B cell (primary cell): ENCODE results near the gene SUSD5. TPM values are rescaled to one million over a fixed set of nuclear protein-coding genes. Genes with fewer than 3 reads are reported as not detected.

Experiments used
- ATAC-seq: fragments of 200-7000 bp; cut with Tn5 transposase; one replicate; pipeline ENCODE4 v1.10.0; 2021; ENCODE audit warnings: low read depth, mild to moderate bottlenecking, moderate number of reproducible peaks, moderate library complexity
- CTCF ChIA-PET: fragments of 350-600 bp; sonication (Branson Sonifier 250); formaldehyde crosslinking; loops from one replicate; lab custom pipeline; 2021; ENCODE audit warnings: antibody characterized with exemption, inconsistent platforms; lab: Charles Lee
- POLR2A ChIA-PET: fragments of 350-600 bp; sonication (Branson Sonifier 250); formaldehyde crosslinking; loops from one replicate; lab custom pipeline; 2021; ENCODE audit warnings: antibody characterized with exemption; lab: Charles Lee
- DNase-seq: peaks from one replicate; pipeline ENCODE4 v3.0.0; 2013
- H2AFZ ChIP-seq: 2 replicates; pipeline ENCODE4 v1.6.1; 2012; ENCODE audit warnings: mild to moderate bottlenecking, low read depth, low read length; ENCODE audit not compliant: insufficient read depth, poor library complexity, severe bottlenecking
- H3K27ac ChIP-seq, 2 donors: 1 replicate in 1 of 2; 2 replicates in 1 of 2; pipeline ENCODE4 v1.5.1; 2012 to 2013; ENCODE audit warnings: low read length in 2 of 2, mild to moderate bottlenecking in 2 of 2, moderate library complexity in 1 of 2
- H3K27me3 ChIP-seq, 4 experiments: fragments of 200-600 bp in 1 of 4; sonication (generic) in 1 of 4; replicated peaks in 1 of 4; 1 replicate in 2 of 4; 2 replicates in 2 of 4; pipeline versions ENCODE4 v1.6.1 to v1.7.0; 2013 to 2016; ENCODE audit warnings: low read length in 3 of 4, mild to moderate bottlenecking in 2 of 4, mixed read lengths in 1 of 4, moderate library complexity in 1 of 4; ENCODE audit not compliant: insufficient read depth in 4 of 4, control insufficient read depth in 3 of 4; ENCODE audit errors: control extremely low read depth in 1 of 4
- H3K36me3 ChIP-seq, 2 experiments: replicated peaks in 1 of 2; 1 replicate in 1 of 2; 2 replicates in 1 of 2; pipeline versions ENCODE4 v1.6.1 to v1.7.1; 2013; ENCODE audit warnings: low read length in 1 of 2; ENCODE audit not compliant: insufficient read depth in 2 of 2, control insufficient read depth in 1 of 2; ENCODE audit errors: control extremely low read depth in 1 of 2, extremely low read depth in 1 of 2
- H3K4me1 ChIP-seq, 2 donors: fragments of 200-600 bp in 1 of 2; sonication (generic) in 1 of 2; 1 replicate in 1 of 2; 2 replicates in 1 of 2; pipeline versions ENCODE4 v1.5.1 to v1.6.1; 2013 to 2017; ENCODE audit warnings: low read length in 2 of 2; ENCODE audit not compliant: control insufficient read depth in 2 of 2, insufficient read depth in 2 of 2
- H3K4me2 ChIP-seq: replicated peaks from 2 replicates; pipeline ENCODE3; 2012; ENCODE audit warnings: mild to moderate bottlenecking, low read depth, low read length; ENCODE audit not compliant: poor library complexity, severe bottlenecking
- H3K4me3 ChIP-seq, 5 experiments: fragments of 200-600 bp in 1 of 5; sonication (generic) in 1 of 5; 1 replicate in 3 of 5; 2 replicates in 2 of 5; pipeline versions ENCODE4 v1.5.1 to v1.7.0; 2011 to 2016; ENCODE audit warnings: low read length in 4 of 5, mild to moderate bottlenecking in 4 of 5, low read depth in 2 of 5, control low read depth in 1 of 5, moderate library complexity in 1 of 5; ENCODE audit not compliant: insufficient read depth in 1 of 5; ENCODE audit errors: control extremely low read depth in 1 of 5, extremely low read depth in 1 of 5
- H3K79me2 ChIP-seq: fragments of 200-600 bp; sonication (generic); one replicate; pipeline ENCODE4 v1.6.0; 2016; ENCODE audit warnings: low read length; ENCODE audit not compliant: control insufficient read depth, insufficient read depth
- H3K9ac ChIP-seq: fragments of 200-600 bp; sonication (generic); 2 replicates; pipeline ENCODE4 v1.6.1; 2017; ENCODE audit warnings: mild to moderate bottlenecking, low read length, moderate library complexity
- H3K9me3 ChIP-seq, 3 donors: one replicate each; pipeline versions ENCODE4 v1.6.1 to v1.7.1; 2013; ENCODE audit warnings: low read length in 2 of 3; ENCODE audit not compliant: control insufficient read depth in 2 of 3, insufficient read depth in 1 of 3; ENCODE audit errors: control extremely low read depth in 1 of 3
- H4K20me1 ChIP-seq: 2 replicates; pipeline ENCODE4 v1.6.0; 2012; ENCODE audit warnings: mild to moderate bottlenecking, low read length; ENCODE audit not compliant: insufficient read depth, control insufficient read depth, poor library complexity, severe bottlenecking
- H3K27ac Mint-ChIP-seq: one replicate; pipeline ENCODE4 v1.8.0; 2021; ENCODE audit warnings: mixed read lengths
- H3K27me3 Mint-ChIP-seq: one replicate; pipeline ENCODE4 v1.8.0; 2021; ENCODE audit warnings: mixed read lengths
- H3K4me1 Mint-ChIP-seq: one replicate; pipeline ENCODE4 v1.8.0; 2021; ENCODE audit warnings: mixed read lengths
- H3K4me3 Mint-ChIP-seq: one replicate; pipeline ENCODE4 v1.8.0; 2021; ENCODE audit warnings: mixed read lengths
- H3K9me3 Mint-ChIP-seq: one replicate; pipeline ENCODE4 v1.8.0; 2022; ENCODE audit warnings: mixed read lengths; ENCODE audit not compliant: insufficient read depth
- EZH2 ChIP-seq: IDR thresholded peaks from 2 replicates; pipeline ENCODE4 v1.6.1; 2012; ENCODE audit warnings: borderline replicate concordance, low read depth, mild to moderate bottlenecking, moderate library complexity, low read length; ENCODE audit not compliant: insufficient read depth, poor library complexity, severe bottlenecking
- WGBS: methylation state at CpG from one replicate; pipeline ENCODE4 v1.1.5; 2013; ENCODE audit warnings: missing lambda C conversion rate; ENCODE audit not compliant: insufficient coverage; 5-methylcytosine and 5-hydroxymethylcytosine counted together
- intact Hi-C: fragments of 100-400 bp; cut with micrococcal nuclease; formaldehyde crosslinking; loops from one replicate; pipeline ENCODE4 v1.10.0; 2022
- polyA plus RNA-seq: library from polyadenylated mRNA; depleted of rRNA; stranded (reverse); fragments of >200 nt; gene quantifications from 2 replicates; pipeline ENCODE4 v1.2.3, GENCODE V29; 2012
- total RNA-seq, 2 donors: library from RNA; stranded (reverse); fragments of 120-200 nt in 1 of 2; gene quantifications; 1 replicate in 1 of 2; 2 replicates in 1 of 2; pipeline versions ENCODE4 v1.2.3 to v1.2.4, GENCODE V29; 2013 to 2022
- TF ChIP-seq, protein P1 (sequence below): fragments of 200-600 bp; IDR thresholded peaks from one replicate; pipeline ENCODE4 v1.8.0; 2022; ENCODE audit warnings: antibody characterized with exemption, mild to moderate bottlenecking

Gene SUSD5
- total and polyA plus RNA-seq, 2 donors (not counting 1 experiment from before 2014, with no cell fraction given): 0.15 to 0.30 TPM

- Histone ChIP-seq H3K79me2 (no peaks in the 10 kb centered on the region), H3K9me3 (no peaks in the 10 kb centered on the region), H3K4me3 (no peak overlapping the region), H3K9ac (no peak overlapping the region), H4K20me1 (no peaks in the 10 kb centered on the region), H3K4me2 (no peak overlapping the region), H3K4me1 (no peaks in the 10 kb centered on the region), H3K27ac (no peak overlapping the region), H3K36me3 (no peaks in the 10 kb centered on the region), H2AFZ (no peak overlapping the region), H3K27me3 (no peaks in the 10 kb centered on the region)
- no peaks in the 10 kb centered on the region for H3K4me1 Mint-ChIP-seq
- TF ChIP-seq, protein P1, sequence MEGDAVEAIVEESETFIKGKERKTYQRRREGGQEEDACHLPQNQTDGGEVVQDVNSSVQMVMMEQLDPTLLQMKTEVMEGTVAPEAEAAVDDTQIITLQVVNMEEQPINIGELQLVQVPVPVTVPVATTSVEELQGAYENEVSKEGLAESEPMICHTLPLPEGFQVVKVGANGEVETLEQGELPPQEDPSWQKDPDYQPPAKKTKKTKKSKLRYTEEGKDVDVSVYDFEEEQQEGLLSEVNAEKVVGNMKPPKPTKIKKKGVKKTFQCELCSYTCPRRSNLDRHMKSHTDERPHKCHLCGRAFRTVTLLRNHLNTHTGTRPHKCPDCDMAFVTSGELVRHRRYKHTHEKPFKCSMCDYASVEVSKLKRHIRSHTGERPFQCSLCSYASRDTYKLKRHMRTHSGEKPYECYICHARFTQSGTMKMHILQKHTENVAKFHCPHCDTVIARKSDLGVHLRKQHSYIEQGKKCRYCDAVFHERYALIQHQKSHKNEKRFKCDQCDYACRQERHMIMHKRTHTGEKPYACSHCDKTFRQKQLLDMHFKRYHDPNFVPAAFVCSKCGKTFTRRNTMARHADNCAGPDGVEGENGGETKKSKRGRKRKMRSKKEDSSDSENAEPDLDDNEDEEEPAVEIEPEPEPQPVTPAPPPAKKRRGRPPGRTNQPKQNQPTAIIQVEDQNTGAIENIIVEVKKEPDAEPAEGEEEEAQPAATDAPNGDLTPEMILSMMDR: no peak
- TF ChIP-seq EZH2: no peak
- H3K27me3 Mint-ChIP-seq: no peaks in the 10 kb centered on the region
- WGBS: no CpG with 5 or more reads among the region's 3 CpGs
- POLR2A ChIA-PET: interaction anchor here (1.2 kb wide), 1 partner anchor 11 kb away, joined by 3 read pairs; no protein-coding TSS in a partner anchor
- no peak for ATAC-seq
- no peaks in the 10 kb centered on the region for H3K9me3 Mint-ChIP-seq
- H3K27ac Mint-ChIP-seq: no peak overlapping the region
- intact Hi-C loops: no loop called here
- CTCF ChIA-PET: no interaction called here
- DNase-seq: no peak
- no peak overlapping the region for H3K4me3 Mint-ChIP-seq
These were observed 22.1 kb downstream of the SUSD5 start for GRCh38 chr3:33196538-33196937.

DNA sequence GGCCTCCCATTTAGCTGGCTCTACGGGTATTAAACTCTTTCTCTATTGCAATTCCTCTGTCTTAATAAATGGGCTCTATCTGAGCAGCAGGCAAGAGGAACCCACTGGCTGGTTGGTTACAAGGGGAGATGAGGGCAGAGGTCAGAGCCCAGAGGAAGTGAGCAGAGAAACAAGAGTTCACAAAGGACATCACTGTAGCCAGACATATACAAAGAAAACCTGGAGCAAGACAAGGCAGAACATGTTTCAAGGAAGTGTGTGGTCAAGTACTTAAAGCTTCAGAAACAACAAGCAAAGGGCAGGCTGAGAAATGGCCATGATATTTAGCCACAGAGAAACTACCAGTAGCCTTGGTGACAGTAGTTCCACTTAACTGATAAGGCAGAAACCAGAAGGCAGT is 24.3 kb downstream of the SUSD5 start:
- no peak overlapping the region for H3K4me3 ChIP-seq
- no CpG with 5 or more reads among the region's 1 CpG for WGBS
- H4K20me1 ChIP-seq: no peaks in the 10 kb centered on the region
- no peak overlapping the region for H3K9ac ChIP-seq
- Mint-ChIP-seq H3K4me3 (no peak overlapping the region), H3K9me3 (no peaks in the 10 kb centered on the region), H3K27ac (no peak overlapping the region), H3K27me3 (no peaks in the 10 kb centered on the region), H3K4me1 (no peaks in the 10 kb centered on the region)
- DNase-seq (no peak), ATAC-seq (no peak)
- no peak overlapping the region for H3K4me2 ChIP-seq
- no peaks in the 10 kb centered on the region for H3K27me3 ChIP-seq
- no peak overlapping the region for H3K27ac ChIP-seq
- CTCF ChIA-PET: no interaction called here
- H3K36me3 ChIP-seq: no peaks in the 10 kb centered on the region
- no peak overlapping the region for H2AFZ ChIP-seq
- H3K79me2 ChIP-seq: no peaks in the 10 kb centered on the region
- H3K9me3 ChIP-seq: no peaks in the 10 kb centered on the region
- no peaks in the 10 kb centered on the region for H3K4me1 ChIP-seq
- TF ChIP-seq, protein P1: no peak
- TF ChIP-seq EZH2: no peak
- intact Hi-C loops: no loop called here
- POLR2A ChIA-PET: no interaction called here
